Activated T-cell treated with anti-CD3 and anti-CD28 coated beads, Interleukin-2, amount 50 U/mL, for 72 hours (primary cell): ENCODE results near the gene HYLS1. TPM values are rescaled to one million over a fixed set of nuclear protein-coding genes. Genes with fewer than 3 reads are reported as not detected.

ENCODE experiments used
- ATAC-seq, 2 donors: fragments of 150-1000 bp; cut with Tn5 transposase; replicated peaks in 1 of 2; 2 replicates each; pipeline ENCODE4 v1.10.0; 2021; ENCODE audit warnings: moderate library complexity in 2 of 2, mild to moderate bottlenecking in 1 of 2
- DNase-seq, 2 donors: peaks; one replicate each; pipeline ENCODE4 v3.0.0; 2021 to 2022; ENCODE audit warnings: mixed read lengths in 1 of 2
- H3K27ac Mint-ChIP-seq: one replicate; pipeline ENCODE4 v1.8.0; 2022; ENCODE audit warnings: mild to moderate bottlenecking, moderate library complexity, mixed read lengths
- H3K27me3 Mint-ChIP-seq: one replicate; pipeline ENCODE4 v1.8.0; 2022; ENCODE audit warnings: low read depth, mixed read lengths
- H3K36me3 Mint-ChIP-seq, 2 donors: one replicate each; pipeline ENCODE4 v1.8.0; 2022; ENCODE audit warnings: mixed read lengths in 2 of 2, mild to moderate bottlenecking in 1 of 2; ENCODE audit not compliant: insufficient read depth in 2 of 2
- H3K4me1 Mint-ChIP-seq: one replicate; pipeline ENCODE4 v1.8.0; 2022; ENCODE audit warnings: low read depth, mixed read lengths
- H3K4me3 Mint-ChIP-seq, 2 donors: one replicate each; pipeline ENCODE4 v1.8.0; 2022; ENCODE audit warnings: mild to moderate bottlenecking in 2 of 2, mixed read lengths in 2 of 2, moderate library complexity in 2 of 2
- H3K9me3 Mint-ChIP-seq, 2 donors: one replicate each; pipeline ENCODE4 v1.8.0; 2022; ENCODE audit warnings: mixed read lengths in 2 of 2
- total RNA-seq, 2 donors: library from RNA; stranded (reverse); gene quantifications; one replicate each; pipeline ENCODE4 v1.2.3, GENCODE V29; 2022

The HYLS1 gene
- total RNA-seq, 2 donors from 2014 or later = 8.9 to 9.7 TPM

- no peaks in the 10 kb centered on the region for H3K36me3 Mint-ChIP-seq
- H3K27me3 Mint-ChIP-seq = peaks cover 42% of the 10 kb centered on the region
- H3K4me3 Mint-ChIP-seq = no peak overlapping the region
- ATAC-seq (no peak), DNase-seq (no peak)
- H3K9me3 Mint-ChIP-seq = no peaks in the 10 kb centered on the region
- no peak overlapping the region for H3K27ac Mint-ChIP-seq
- H3K4me1 Mint-ChIP-seq = no peaks in the 10 kb centered on the region
Observed at GRCh38 chr11:125916683-125917347, 29.3 kb downstream of the HYLS1 start.

- Mint-ChIP-seq H3K27ac (no peak overlapping the region), H3K36me3 (no peaks in the 10 kb centered on the region), H3K4me3 (no peak overlapping the region), H3K4me1 (no peaks in the 10 kb centered on the region), H3K9me3 (no peaks in the 10 kb centered on the region), H3K27me3 (peaks cover 31% of the 10 kb centered on the region)
- ATAC-seq (no peak), DNase-seq (no peak)
Observed at GRCh38 chr11:125918140-125918840, 30.8 kb downstream of the HYLS1 start.

- Mint-ChIP-seq H3K36me3 (no peaks in the 10 kb centered on the region), H3K4me1 (no peaks in the 10 kb centered on the region), H3K4me3 (no peak overlapping the region), H3K9me3 (no peaks in the 10 kb centered on the region), H3K27ac (no peak overlapping the region), H3K27me3 (peaks cover 35% of the 10 kb centered on the region)
- DNase-seq = no peak
- ATAC-seq = no peak
Observed at GRCh38 chr11:125921042-125921441, 33.6 kb downstream of the HYLS1 start.

- Mint-ChIP-seq H3K4me1 (no peaks in the 10 kb centered on the region), H3K27ac (no peak overlapping the region), H3K4me3 (no peak overlapping the region), H3K9me3 (no peaks in the 10 kb centered on the region), H3K36me3 (no peaks in the 10 kb centered on the region), H3K27me3 (peaks cover 29% of the 10 kb centered on the region)
- ATAC-seq = no peak
- DNase-seq = no peak
Observed at GRCh38 chr11:125922156-125922555, 34.7 kb downstream of the HYLS1 start.

- no peaks in the 10 kb centered on the region for H3K36me3 Mint-ChIP-seq
Observed at GRCh38 chr11:125923012-125923579, 35.6 kb downstream of the HYLS1 start.

GRCh38 chr11:125923633-125924032 is 36.2 kb downstream of the HYLS1 start:
- DNase-seq (no peak), ATAC-seq (no peak)
- Mint-ChIP-seq H3K36me3 (no peaks in the 10 kb centered on the region), H3K27me3 (peaks cover 29% of the 10 kb centered on the region), H3K4me1 (no peaks in the 10 kb centered on the region), H3K9me3 (no peaks in the 10 kb centered on the region), H3K4me3 (no peak overlapping the region), H3K27ac (no peak overlapping the region)

More at GRCh38 chr11:125923012-125923579, 35.6 kb downstream of the HYLS1 start:
- Mint-ChIP-seq H3K27me3 (peaks cover 29% of the 10 kb centered on the region), H3K4me1 (no peaks in the 10 kb centered on the region), H3K27ac (no peak overlapping the region), H3K9me3 (no peaks in the 10 kb centered on the region), H3K4me3 (no peak overlapping the region)
- DNase-seq = peak; percentile 66 to 69
- peak; percentile 75 to 80 for ATAC-seq

GRCh38 chr11:125924384-125925007 is 37.0 kb downstream of the HYLS1 start:
- Mint-ChIP-seq H3K4me3 (no peak overlapping the region), H3K27me3 (peaks cover 27% of the 10 kb centered on the region), H3K4me1 (no peaks in the 10 kb centered on the region), H3K9me3 (no peaks in the 10 kb centered on the region), H3K27ac (no peak overlapping the region), H3K36me3 (no peaks in the 10 kb centered on the region)
- DNase-seq (no peak), ATAC-seq (no peak)

- Mint-ChIP-seq H3K4me3 (no peak overlapping the region), H3K27me3 (peaks cover 20% of the 10 kb centered on the region), H3K9me3 (no peaks in the 10 kb centered on the region), H3K27ac (no peak overlapping the region), H3K4me1 (no peaks in the 10 kb centered on the region), H3K36me3 (no peaks in the 10 kb centered on the region)
- ATAC-seq (no peak), DNase-seq (no peak)
Observed at GRCh38 chr11:125925247-125925740, 37.8 kb downstream of the HYLS1 start.

- peaks cover 15% of the 10 kb centered on the region for H3K27me3 Mint-ChIP-seq
- ATAC-seq (no peak), DNase-seq (no peak)
- no peaks in the 10 kb centered on the region for H3K4me1 Mint-ChIP-seq
- no peak overlapping the region for H3K27ac Mint-ChIP-seq
- H3K9me3 Mint-ChIP-seq = no peaks in the 10 kb centered on the region
- no peaks in the 10 kb centered on the region for H3K36me3 Mint-ChIP-seq
- H3K4me3 Mint-ChIP-seq = no peak overlapping the region
Observed at GRCh38 chr11:125925804-125926203, 38.3 kb downstream of the HYLS1 start.

GRCh38 chr11:125926682-125927081 is 39.2 kb downstream of the HYLS1 start:
- no peak for DNase-seq
- ATAC-seq = no peak
- no peaks in the 10 kb centered on the region for H3K36me3 Mint-ChIP-seq
- no peaks in the 10 kb centered on the region for H3K9me3 Mint-ChIP-seq
- no peak overlapping the region for H3K27ac Mint-ChIP-seq
- no peaks in the 10 kb centered on the region for H3K4me1 Mint-ChIP-seq
- no peak overlapping the region for H3K4me3 Mint-ChIP-seq
- peaks cover 15% of the 10 kb centered on the region for H3K27me3 Mint-ChIP-seq

GRCh38 chr11:125929445-125930075 is 42.1 kb downstream of the HYLS1 start:
- no peaks in the 10 kb centered on the region for H3K36me3 Mint-ChIP-seq
- peaks cover 7% of the 10 kb centered on the region for H3K4me1 Mint-ChIP-seq
- ATAC-seq = no peak
- no peak overlapping the region for H3K4me3 Mint-ChIP-seq
- no peaks in the 10 kb centered on the region for H3K9me3 Mint-ChIP-seq
- no peak overlapping the region for H3K27ac Mint-ChIP-seq
- DNase-seq = no peak
- H3K27me3 Mint-ChIP-seq = peaks cover 22% of the 10 kb centered on the region

- DNase-seq (no peak), ATAC-seq (no peak)
- peaks cover 21% of the 10 kb centered on the region for H3K27me3 Mint-ChIP-seq
- H3K4me1 Mint-ChIP-seq = peaks cover 7% of the 10 kb centered on the region
- no peak overlapping the region for H3K27ac Mint-ChIP-seq
- H3K4me3 Mint-ChIP-seq = no peak overlapping the region
- H3K9me3 Mint-ChIP-seq = no peaks in the 10 kb centered on the region
- H3K36me3 Mint-ChIP-seq = no peaks in the 10 kb centered on the region
Observed at GRCh38 chr11:125930076-125930450, 42.6 kb downstream of the HYLS1 start.

GRCh38 chr11:125931116-125931515 is 43.6 kb downstream of the HYLS1 start:
- peaks cover 10% of the 10 kb centered on the region for H3K27me3 Mint-ChIP-seq
- H3K4me1 Mint-ChIP-seq = peaks cover 7% of the 10 kb centered on the region
- no peaks in the 10 kb centered on the region for H3K9me3 Mint-ChIP-seq
- DNase-seq (no peak), ATAC-seq (no peak)
- no peaks in the 10 kb centered on the region for H3K36me3 Mint-ChIP-seq
- no peak overlapping the region for H3K27ac Mint-ChIP-seq
- no peak overlapping the region for H3K4me3 Mint-ChIP-seq
